ENCODE data around the gene LRFN2.
A peak's percentile ranks its signal among the peaks of the same experiment; 100 is the strongest.

LRFN2 gene

GRCh38 chr6:40585651-40586269 lies 1.4 kb downstream of the LRFN2 start:
- peak; percentile 69 for DNase-seq

GRCh38 chr6:40585223-40585622 lies 1.9 kb downstream of the LRFN2 start:
- DNase-seq, result no peak

- peak; percentile 19 for DNase-seq
Measured at GRCh38 chr6:40584741-40585140, 2.4 kb downstream of the LRFN2 start.

GRCh38 chr6:40583709-40584108 lies 3.5 kb downstream of the LRFN2 start:
- no peak for DNase-seq

- no peak for DNase-seq
Measured at GRCh38 chr6:40582892-40583291, 4.3 kb downstream of the LRFN2 start.

GRCh38 chr6:40579101-40579500 lies 8.1 kb downstream of the LRFN2 start:
- no peak for DNase-seq

DNA sequence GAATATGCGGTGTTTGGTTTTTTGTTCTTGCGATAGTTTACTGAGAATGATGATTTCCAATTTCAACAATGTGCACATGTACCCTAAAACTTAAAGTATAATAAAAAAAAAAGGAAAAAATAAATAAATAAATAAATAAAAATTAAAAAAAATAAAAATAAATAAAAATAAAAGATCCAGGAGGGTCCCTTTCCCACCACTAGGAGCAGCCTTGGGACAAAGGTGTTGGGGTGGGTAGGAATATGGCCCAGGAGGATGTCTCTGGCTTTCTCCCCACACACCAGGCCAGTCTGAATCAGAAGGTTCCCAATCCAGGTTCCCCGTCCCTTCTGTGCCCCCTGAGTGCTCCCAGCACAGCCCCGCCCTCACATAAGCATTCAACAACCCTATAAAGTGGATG lies 9.5 kb downstream of the LRFN2 start:
- DNase-seq, result no peak

- no peak for DNase-seq
Measured at GRCh38 chr6:40573221-40573620, 13.9 kb downstream of the LRFN2 start.

DNA sequence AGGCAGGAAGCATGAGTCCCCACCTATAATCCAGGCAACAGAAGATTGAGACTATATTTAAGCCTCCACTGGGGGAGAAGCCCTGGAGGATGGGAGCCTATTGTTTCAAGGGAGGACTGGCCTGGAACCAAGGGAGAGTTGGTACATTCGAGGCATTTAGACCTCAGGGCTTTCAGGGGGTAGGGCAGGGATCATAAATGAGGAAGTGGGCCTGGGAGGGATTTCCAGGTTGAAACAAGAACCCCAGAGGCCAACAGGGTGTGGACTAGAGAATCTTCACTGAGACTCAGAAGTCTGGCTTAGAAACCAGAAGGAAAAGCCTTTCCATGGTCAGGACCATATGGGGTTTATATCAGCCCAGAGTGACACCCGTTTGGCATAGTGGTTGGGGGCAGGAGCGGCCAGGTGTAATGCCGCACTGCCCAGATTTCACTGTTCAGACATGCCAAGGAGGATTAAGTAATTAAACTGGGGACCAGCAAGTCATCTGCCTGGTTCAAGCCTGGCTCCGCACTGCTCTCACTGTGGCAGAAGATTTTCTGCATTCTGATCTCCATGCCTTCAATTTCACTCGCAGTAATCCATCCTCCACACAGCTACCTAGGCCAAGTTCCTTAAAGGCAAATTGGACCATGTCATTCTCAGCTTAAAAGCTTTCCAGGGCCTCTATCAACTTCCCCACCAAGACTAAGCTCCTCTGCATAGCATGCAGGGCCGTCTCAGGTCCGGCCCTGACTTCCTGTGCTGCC lies 17.8 kb downstream of the LRFN2 start:
- DNase-seq, result no peak

- DNase-seq, result no peak
Measured at GRCh38 chr6:40568062-40568708, 19.0 kb downstream of the LRFN2 start.

DNA sequence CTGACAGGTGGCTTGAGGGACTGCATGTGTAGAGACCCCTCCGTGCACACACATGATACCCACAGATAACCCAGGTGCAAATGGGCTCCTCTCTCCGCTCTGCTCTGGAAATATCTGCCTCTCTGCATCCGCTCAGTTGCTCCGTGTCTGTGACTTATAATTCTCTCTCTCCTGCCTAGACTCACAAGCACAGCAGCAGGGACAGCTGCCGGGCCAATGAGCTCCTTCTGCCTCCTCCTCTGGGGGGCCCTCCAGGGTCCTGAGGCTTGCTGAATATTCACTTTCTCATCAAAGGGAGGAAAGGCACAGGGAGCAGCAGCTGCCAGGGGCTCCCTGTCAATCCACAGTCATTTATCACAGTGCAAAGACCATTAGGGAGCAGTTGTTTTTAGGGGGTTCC lies 24.1 kb downstream of the LRFN2 start:
- DNase-seq, result no peak

DNA sequence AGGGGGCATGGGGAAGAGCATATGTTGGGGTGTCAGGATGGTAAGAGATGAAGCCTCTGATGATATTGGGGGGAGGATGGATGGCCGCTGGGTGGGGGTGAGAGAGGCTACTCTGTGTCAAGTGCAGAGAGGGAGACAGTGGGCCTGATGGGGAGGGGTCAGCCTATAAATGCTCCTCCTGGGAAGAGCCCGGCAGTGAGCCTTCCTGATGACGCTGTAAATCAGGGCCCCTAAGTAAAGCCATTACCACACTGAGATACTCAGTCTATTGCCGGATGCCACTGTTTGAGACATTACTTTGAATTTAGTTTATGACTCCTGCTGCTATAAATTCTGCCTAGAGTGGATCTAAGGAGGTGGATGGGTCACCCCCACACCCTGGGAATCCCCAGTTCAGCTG lies 28.1 kb downstream of the LRFN2 start:
- DNase-seq, result no peak

- no peak for DNase-seq
Measured at GRCh38 chr6:40558102-40558501, 29.1 kb downstream of the LRFN2 start.

GRCh38 chr6:40556881-40557280 lies 30.3 kb downstream of the LRFN2 start:
- DNase-seq, result no peak

DNA sequence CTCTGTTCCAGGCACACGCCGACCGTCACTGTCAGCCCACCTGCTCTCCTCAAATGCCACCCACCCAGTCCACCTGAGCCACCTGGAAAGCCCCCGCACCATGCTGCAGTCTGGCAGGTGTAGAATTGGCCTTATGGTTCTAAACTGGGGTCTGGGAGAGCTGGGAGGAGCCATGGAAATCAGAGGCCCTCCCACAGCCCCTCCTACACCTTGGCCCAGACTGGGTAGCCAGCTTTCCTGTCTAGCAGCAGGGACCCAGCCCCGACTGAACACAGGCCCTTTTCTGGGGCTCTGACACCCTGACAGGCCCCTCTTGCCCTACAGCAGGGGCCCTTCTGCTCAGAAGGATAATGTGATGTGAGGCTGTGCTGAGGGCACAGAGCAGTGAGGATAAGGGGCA lies 31.1 kb downstream of the LRFN2 start:
- no peak for DNase-seq

DNA sequence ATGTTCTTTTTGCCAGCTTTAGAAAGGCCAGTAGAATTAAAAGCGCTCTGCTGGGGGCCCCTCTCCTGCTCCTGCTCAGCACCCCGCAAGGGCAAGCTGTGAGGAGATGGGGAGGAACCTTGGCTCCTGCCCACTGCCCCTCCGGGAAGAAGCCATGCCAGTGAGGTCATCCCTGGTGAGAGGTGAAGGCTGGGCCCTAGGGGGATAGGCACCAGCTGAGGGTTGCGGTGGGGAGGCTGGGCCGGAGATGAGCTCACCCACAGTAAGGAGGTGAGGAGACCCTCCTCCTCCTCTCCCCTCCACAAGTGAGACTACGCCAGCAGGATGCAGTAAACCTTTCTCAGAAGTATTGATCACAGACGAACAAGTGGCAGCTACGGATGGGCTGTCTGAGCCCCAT lies 32.1 kb downstream of the LRFN2 start:
- no peak for DNase-seq

GRCh38 chr6:40552941-40553340 lies 34.2 kb downstream of the LRFN2 start:
- DNase-seq, result no peak

GRCh38 chr6:40551966-40552505 lies 35.1 kb downstream of the LRFN2 start:
- no peak for DNase-seq

- DNase-seq, result no peak
Measured at GRCh38 chr6:40550202-40551101, 36.7 kb downstream of the LRFN2 start.

GRCh38 chr6:40545954-40546353 lies 41.2 kb downstream of the LRFN2 start:
- peak; percentile 36 for DNase-seq

- no peak for DNase-seq
Measured at GRCh38 chr6:40543776-40544175, 43.4 kb downstream of the LRFN2 start.

GRCh38 chr6:40543146-40543545 lies 44.0 kb downstream of the LRFN2 start:
- DNase-seq, result no peak

All from retina (tissue), 1 donor.